T47D (cell line): ENCODE data around the gene FCHSD2.
"Not testable (repeated sequence)": the region's sequence is repeated elsewhere in the genome, so short reads cannot be mapped to it uniquely, and the experiment has no call there.

Source experiments
- DNase-seq, 2 experiments: peaks; one replicate each; pipeline versions ENCODE4 v3.0.0 to v3.0.0-alpha.2; 2011 to 2012; ENCODE audit warnings: low read depth in 1 of 2, low spot score in 1 of 2
- JUND ChIP-seq: IDR thresholded peaks from 2 replicates; pipeline ENCODE4 v1.6.1; 2012; ENCODE audit warnings: low read depth
- in situ Hi-C: cut with HindIII; loops from 2 replicates; pipeline ENCODE4 v1.10.0; 2016; ENCODE audit warnings: low sequenced_read_pairs, low pct_unique_long_range_greater_than_20kb

The FCHSD2 gene

GRCh38 chr11:72812604-72812966 lies 329.5 kb downstream of the FCHSD2 start:
- no peak for TF ChIP-seq JUND
- in situ Hi-C loops: no loop called here
- no peak for DNase-seq

- DNase-seq, in situ Hi-C loops: not testable (repeated sequence)
Measured at GRCh38 chr11:72811686-72812085, 330.4 kb downstream of the FCHSD2 start.

- in situ Hi-C loops: no loop called here
- TF ChIP-seq JUND: no peak
- no peak for DNase-seq
Measured at GRCh38 chr11:72808331-72808798, 333.8 kb downstream of the FCHSD2 start.

GRCh38 chr11:72807792-72808191 lies 334.3 kb downstream of the FCHSD2 start:
- in situ Hi-C loops: no loop called here
- no peak for TF ChIP-seq JUND
- no peak for DNase-seq

GRCh38 chr11:72807021-72807693 lies 335.0 kb downstream of the FCHSD2 start:
- no peak for TF ChIP-seq JUND
- DNase-seq: no peak
- in situ Hi-C loops: no loop called here

GRCh38 chr11:72806378-72806777 lies 335.7 kb downstream of the FCHSD2 start:
- in situ Hi-C loops, DNase-seq: not testable (repeated sequence)

- no peak for DNase-seq
- no peak for TF ChIP-seq JUND
- in situ Hi-C loops: no loop called here
Measured at GRCh38 chr11:72805216-72805615, 336.9 kb downstream of the FCHSD2 start.

- no peak for TF ChIP-seq JUND
- in situ Hi-C loops: no loop called here
- DNase-seq: no peak
Measured at GRCh38 chr11:72802822-72803221, 339.3 kb downstream of the FCHSD2 start.

GRCh38 chr11:72799441-72799840 lies 342.7 kb downstream of the FCHSD2 start:
- in situ Hi-C loops: no loop called here
- DNase-seq: no peak

GRCh38 chr11:72798361-72798760 lies 343.8 kb downstream of the FCHSD2 start:
- in situ Hi-C loops: no loop called here
- TF ChIP-seq JUND: no peak
- no peak for DNase-seq

More at GRCh38 chr11:72799441-72799840, 342.7 kb downstream of the FCHSD2 start:
- TF ChIP-seq JUND: no peak

GRCh38 chr11:72793425-72794367 lies 348.4 kb downstream of the FCHSD2 start, which contains the start of gene STARD10:
STARD10 (minus strand) TSS chr11:72794047; CDS start chr11:72781181, 12,866 bp downstream.
- peak; percentile 94 to 97 for DNase-seq
- TF ChIP-seq JUND: no peak
- in situ Hi-C loops: no loop called here

GRCh38 chr11:72793076-72793424 lies 349.1 kb downstream of the FCHSD2 start:
- in situ Hi-C loops: no loop called here
- TF ChIP-seq JUND: no peak
- no peak for DNase-seq

- in situ Hi-C loops: no loop called here
- DNase-seq: no peak
- no peak for TF ChIP-seq JUND
Measured at GRCh38 chr11:72792437-72793021, 349.6 kb downstream of the FCHSD2 start.

GRCh38 chr11:72791228-72791627 lies 350.9 kb downstream of the FCHSD2 start:
- in situ Hi-C loops: not testable (repeated sequence)
- DNase-seq: peak in 1 of 2 experiments; percentile 62
